Loucy (cell line): ENCODE results near the gene ACLY.
A peak's percentile ranks its signal among the peaks of the same experiment; 100 is the strongest.

Experiments used
- H2AFZ ChIP-seq: fragments of 200-600 bp; sonication (generic); 2 replicates; pipeline ENCODE4 v1.6.0; 2016; ENCODE audit warnings: antibody characterized with exemption, mild to moderate bottlenecking, low read length, moderate library complexity
- H3F3A ChIP-seq: fragments of 200-600 bp; 2 replicates; pipeline ENCODE4 v1.6.0; 2016; ENCODE audit warnings: antibody characterized with exemption, low read depth, mild to moderate bottlenecking
- H3K27me3 ChIP-seq: fragments of 200-600 bp; sonication (generic); 2 replicates; pipeline ENCODE4 v1.6.1; 2014; ENCODE audit warnings: low read length, mild to moderate bottlenecking; ENCODE audit not compliant: insufficient read depth, poor library complexity, severe bottlenecking
- H3K36me3 ChIP-seq: fragments of 200-600 bp; sonication (generic); 2 replicates; pipeline ENCODE4 v1.6.1; 2016; ENCODE audit warnings: low read length; ENCODE audit not compliant: insufficient read depth
- H3K4me1 ChIP-seq: fragments of 200-600 bp; sonication (generic); 2 replicates; pipeline ENCODE4 v1.5.1; 2014; ENCODE audit warnings: low read length, mild to moderate bottlenecking; ENCODE audit not compliant: insufficient read depth, poor library complexity, severe bottlenecking
- H3K4me2 ChIP-seq: fragments of 200-600 bp; sonication (generic); 2 replicates; pipeline ENCODE4 v1.6.0; 2014; ENCODE audit warnings: antibody characterized with exemption, low read length, low read depth, mild to moderate bottlenecking; ENCODE audit not compliant: poor library complexity, severe bottlenecking
- H3K4me3 ChIP-seq: fragments of 200-600 bp; sonication (generic); 2 replicates; pipeline ENCODE4 v1.5.1; 2014; ENCODE audit warnings: low read length, mild to moderate bottlenecking, mixed read lengths; ENCODE audit not compliant: poor library complexity, severe bottlenecking
- H3K79me2 ChIP-seq: fragments of 200-600 bp; sonication (generic); 2 replicates; pipeline ENCODE4 v1.6.1; 2014; ENCODE audit warnings: low read length; ENCODE audit not compliant: insufficient read depth
- H3K9ac ChIP-seq: fragments of 200-600 bp; sonication (generic); 2 replicates; pipeline ENCODE4 v1.6.0; 2014; ENCODE audit warnings: mild to moderate bottlenecking, low read depth, low read length, moderate library complexity; ENCODE audit not compliant: poor library complexity, severe bottlenecking
- H3K9me2 ChIP-seq: fragments of 200-600 bp; sonication (generic); replicated peaks from 2 replicates; pipeline ENCODE4 v1.6.1; 2016; ENCODE audit warnings: low read depth, low read length, mixed read lengths
- H3K9me3 ChIP-seq: fragments of 200-600 bp; sonication (generic); 2 replicates; pipeline ENCODE4 v1.6.1; 2014; ENCODE audit warnings: mild to moderate bottlenecking, antibody characterized with exemption, low read length, low read depth; ENCODE audit not compliant: insufficient read depth
- H4K20me1 ChIP-seq: fragments of 200-600 bp; sonication (generic); 2 replicates; pipeline ENCODE4 v1.6.0; 2014; ENCODE audit warnings: antibody characterized with exemption, low read length, mild to moderate bottlenecking; ENCODE audit not compliant: insufficient read depth, poor library complexity, severe bottlenecking
- CTCF ChIP-seq: fragments of 200-600 bp; sonication (generic); conservative IDR thresholded peaks from 2 replicates; pipeline ENCODE4 v1.5.1; 2014; ENCODE audit warnings: mild to moderate bottlenecking, antibody characterized with exemption, low read length
- EZH2phosphoT487 ChIP-seq: fragments of 200-600 bp; IDR thresholded peaks from 2 replicates; pipeline ENCODE4 v1.6.1; 2018; ENCODE audit warnings: antibody characterized with exemption, mild to moderate bottlenecking, moderate library complexity, borderline replicate concordance

The ACLY gene

GRCh38 chr17:41942626-41943373 lies 24.0 kb upstream of the ACLY start:
- Histone ChIP-seq H3K79me2 (no peaks in the 10 kb centered on the region), H3K36me3 (no peaks in the 10 kb centered on the region), H2AFZ (no peak overlapping the region), H3K9ac (no peak overlapping the region), H3F3A (no peaks in the 10 kb centered on the region), H3K4me1 (peaks cover 6% of the 10 kb centered on the region), H3K9me2 (no peaks in the 10 kb centered on the region), H3K9me3 (no peaks in the 10 kb centered on the region), H3K27me3 (no peaks in the 10 kb centered on the region), H3K4me3 (no peak overlapping the region), H3K4me2 (no peak overlapping the region), H4K20me1 (no peaks in the 10 kb centered on the region)
- no peak for TF ChIP-seq EZH2phosphoT487
- no peak for TF ChIP-seq CTCF

- Histone ChIP-seq H3K9me3 (no peaks in the 10 kb centered on the region), H3K4me2 (no peak overlapping the region), H3K9ac (no peak overlapping the region), H3F3A (no peaks in the 10 kb centered on the region), H3K4me1 (peaks cover 5% of the 10 kb centered on the region), H3K79me2 (no peaks in the 10 kb centered on the region), H3K4me3 (no peak overlapping the region), H3K9me2 (no peaks in the 10 kb centered on the region), H4K20me1 (no peaks in the 10 kb centered on the region), H2AFZ (no peak overlapping the region), H3K36me3 (no peaks in the 10 kb centered on the region), H3K27me3 (no peaks in the 10 kb centered on the region)
- TF ChIP-seq CTCF: no peak
- TF ChIP-seq EZH2phosphoT487: no peak
Observed at GRCh38 chr17:41941168-41941567, 22.4 kb upstream of the ACLY start.

DNA sequence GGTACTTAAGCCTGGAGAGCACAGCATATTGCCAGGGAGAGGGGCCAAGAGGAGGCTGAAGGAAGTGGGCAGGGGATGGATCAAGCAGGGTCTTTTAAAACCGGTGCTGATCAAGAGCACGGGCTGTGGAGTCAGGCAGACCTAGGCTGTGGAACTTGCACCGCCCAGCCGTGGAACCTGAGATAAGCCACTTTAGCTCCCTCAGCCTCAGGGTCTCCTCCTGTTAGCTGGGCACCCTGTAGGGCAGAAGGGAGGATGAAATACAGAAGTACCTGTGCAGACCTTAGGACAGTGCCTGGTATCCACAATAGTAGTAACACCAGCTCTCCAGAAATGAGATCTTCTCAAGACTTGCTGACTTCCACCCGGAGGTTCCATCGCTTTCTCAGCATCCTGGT lies 20.9 kb upstream of the ACLY start:
- Histone ChIP-seq H3K9ac (no peak overlapping the region), H3K9me2 (no peaks in the 10 kb centered on the region), H3F3A (no peaks in the 10 kb centered on the region), H3K9me3 (no peaks in the 10 kb centered on the region), H2AFZ (0 out of 2 replicates have a peak overlapping the region, but pooled peaks have one; percentile 23), H3K4me1 (no peaks in the 10 kb centered on the region), H4K20me1 (no peaks in the 10 kb centered on the region), H3K27me3 (no peaks in the 10 kb centered on the region), H3K36me3 (no peaks in the 10 kb centered on the region), H3K4me3 (no peak overlapping the region), H3K4me2 (no peak overlapping the region), H3K79me2 (no peaks in the 10 kb centered on the region)
- TF ChIP-seq EZH2phosphoT487 (no peak), CTCF (no peak)
